Panc1 (cell line): Measurements from ENCODE around the gene FBXW11. TPM values are rescaled to one million over a fixed set of nuclear protein-coding genes. Genes with fewer than 3 reads are reported as not detected.

Source experiments
- ATAC-seq: fragments of 200-7000 bp; cut with Tn5 transposase; 2 replicates; pipeline ENCODE4 v1.9.1; 2020; ENCODE audit warnings: mild to moderate bottlenecking, moderate library complexity
- BruUV-seq: library from RNA; stranded (reverse); fragments of 400-500 nt; replicated peaks from 2 replicates; lab custom pipeline; 2021; lab: Mats Ljungman, UMichigan
- CTCF ChIA-PET: fragments of 300-600 bp; sonication (Branson Sonifier 250); formaldehyde crosslinking; loops from one replicate; lab custom pipeline; 2022; ENCODE audit warnings: antibody characterized with exemption; lab: Charles Lee
- POLR2A ChIA-PET: fragments of 300-600 bp; sonication (Branson Sonifier 250); formaldehyde crosslinking; loops from one replicate; lab custom pipeline; 2022; ENCODE audit warnings: antibody characterized with exemption; lab: Charles Lee
- DNase-seq: peaks from one replicate; pipeline ENCODE4 v3.0.0-alpha.2; 2010; ENCODE audit warnings: low read depth, low spot score
- H3K27ac ChIP-seq: 2 replicates; pipeline ENCODE4 v1.5.1; 2011; ENCODE audit warnings: mild to moderate bottlenecking, low read length, inconsistent platforms
- H3K27me3 ChIP-seq: fragments of 200-500 bp; sonication (Bioruptor generic); 2 replicates; pipeline ENCODE4 v1.6.0; 2014; ENCODE audit warnings: low read length, inconsistent platforms; ENCODE audit not compliant: control insufficient read depth, insufficient read depth
- H3K36me3 ChIP-seq: fragments of 200-500 bp; sonication (Bioruptor generic); 2 replicates; pipeline ENCODE4 v1.5.1; 2014; ENCODE audit warnings: inconsistent platforms, mild to moderate bottlenecking, low read length, moderate library complexity; ENCODE audit not compliant: control insufficient read depth, insufficient read depth
- H3K4me1 ChIP-seq: 2 replicates; pipeline ENCODE4 v1.5.1; 2011; ENCODE audit warnings: inconsistent platforms, mild to moderate bottlenecking, low read length, moderate library complexity; ENCODE audit not compliant: control insufficient read depth, insufficient read depth
- H3K4me3 ChIP-seq, 2 experiments: 2 replicates each; pipeline ENCODE4 v1.5.1; 2011 to 2012; ENCODE audit warnings: low read depth in 2 of 2, low read length in 2 of 2, mild to moderate bottlenecking in 2 of 2, inconsistent platforms in 1 of 2, moderate library complexity in 1 of 2
- H3K9me3 ChIP-seq: fragments of 200-500 bp; sonication (Bioruptor generic); 2 replicates; pipeline ENCODE4 v1.5.1; 2014; ENCODE audit warnings: low read depth, mild to moderate bottlenecking, inconsistent platforms, low read length, moderate library complexity; ENCODE audit not compliant: control insufficient read depth, insufficient read depth
- POLR2AphosphoS5 ChIP-seq: IDR thresholded peaks from 2 replicates; pipeline ENCODE4 v1.6.1; 2012; ENCODE audit warnings: mild to moderate bottlenecking, low read depth, low read length, moderate library complexity
- REST ChIP-seq, 2 experiments: IDR thresholded peaks; 2 replicates each; pipeline ENCODE4 v1.6.1; 2011 to 2012; ENCODE audit warnings: low read depth in 2 of 2, control low read depth in 1 of 2, low read length in 1 of 2, mild to moderate bottlenecking in 1 of 2, moderate library complexity in 1 of 2; ENCODE audit not compliant: insufficient read depth in 1 of 2
- SIN3A ChIP-seq: IDR thresholded peaks from 2 replicates; pipeline ENCODE4 v1.6.1; 2012; ENCODE audit warnings: low read depth, mild to moderate bottlenecking, low read length, moderate library complexity, borderline replicate concordance; ENCODE audit not compliant: insufficient read depth
- TCF7L2 ChIP-seq: IDR thresholded peaks from 2 replicates; pipeline ENCODE4 v1.6.1; 2011; ENCODE audit warnings: mild to moderate bottlenecking, low read depth, low read length, inconsistent platforms
- in situ Hi-C: cut with HindIII; loops from 2 replicates; pipeline ENCODE4 v1.10.0; 2016; ENCODE audit warnings: low sequenced_read_pairs, low pct_unique_long_range_greater_than_20kb
- intact Hi-C: fragments of 100-400 bp; cut with micrococcal nuclease; formaldehyde crosslinking; loops from one replicate; pipeline ENCODE4 v1.10.0; 2022; ENCODE audit not compliant: unreplicated experiment
- total RNA-seq: library from RNA; stranded (reverse); gene quantifications from one replicate; pipeline ENCODE4 v1.2.1, GENCODE V29; 2021; ENCODE audit not compliant: unreplicated experiment
- TF ChIP-seq, protein P1 (sequence below): fragments of 450-650 bp; IDR thresholded peaks from 2 replicates; pipeline ENCODE4 v1.5.1; 2017; ENCODE audit warnings: mild to moderate bottlenecking

FBXW11 gene
- total RNA-seq, 1 experiment from 2014 or later, result 111 TPM

GRCh38 chr5:172035049-172035448 is 28.6 kb upstream of the FBXW11 start:
- DNase-seq (no peak), ATAC-seq (no peak)
- no peak overlapping the region for H3K27ac ChIP-seq
- POLR2A ChIA-PET, result no interaction called here
- no peak for TF ChIP-seq REST (IDR thresholded peaks at IDR 0.05; ENCODE audit: insufficient read depth in 1 of 2, low read depth in 2 of 2, low read length in 1 of 2)
- no peak for TF ChIP-seq SIN3A
- TF ChIP-seq, protein P1, sequence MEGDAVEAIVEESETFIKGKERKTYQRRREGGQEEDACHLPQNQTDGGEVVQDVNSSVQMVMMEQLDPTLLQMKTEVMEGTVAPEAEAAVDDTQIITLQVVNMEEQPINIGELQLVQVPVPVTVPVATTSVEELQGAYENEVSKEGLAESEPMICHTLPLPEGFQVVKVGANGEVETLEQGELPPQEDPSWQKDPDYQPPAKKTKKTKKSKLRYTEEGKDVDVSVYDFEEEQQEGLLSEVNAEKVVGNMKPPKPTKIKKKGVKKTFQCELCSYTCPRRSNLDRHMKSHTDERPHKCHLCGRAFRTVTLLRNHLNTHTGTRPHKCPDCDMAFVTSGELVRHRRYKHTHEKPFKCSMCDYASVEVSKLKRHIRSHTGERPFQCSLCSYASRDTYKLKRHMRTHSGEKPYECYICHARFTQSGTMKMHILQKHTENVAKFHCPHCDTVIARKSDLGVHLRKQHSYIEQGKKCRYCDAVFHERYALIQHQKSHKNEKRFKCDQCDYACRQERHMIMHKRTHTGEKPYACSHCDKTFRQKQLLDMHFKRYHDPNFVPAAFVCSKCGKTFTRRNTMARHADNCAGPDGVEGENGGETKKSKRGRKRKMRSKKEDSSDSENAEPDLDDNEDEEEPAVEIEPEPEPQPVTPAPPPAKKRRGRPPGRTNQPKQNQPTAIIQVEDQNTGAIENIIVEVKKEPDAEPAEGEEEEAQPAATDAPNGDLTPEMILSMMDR, result no peak
- no peak for TF ChIP-seq POLR2AphosphoS5
- no peak for TF ChIP-seq TCF7L2
- H3K4me3 ChIP-seq, result no peak overlapping the region
- no peaks in the 10 kb centered on the region for H3K27me3 ChIP-seq
- H3K36me3 ChIP-seq, result no peaks in the 10 kb centered on the region
- in situ Hi-C loops (no loop called here), intact Hi-C loops (no loop called here)
- no TSS peak for BruUV-seq
- CTCF ChIA-PET, result interaction anchor here (0.6 kb wide), 1 partner anchor 127 kb away, joined by 3 read pairs; no protein-coding TSS in a partner anchor
- H3K9me3 ChIP-seq, result no peaks in the 10 kb centered on the region
- H3K4me1 ChIP-seq, result no peaks in the 10 kb centered on the region

- ATAC-seq (no peak), DNase-seq (no peak)
- intact Hi-C loops (no loop called here), in situ Hi-C loops (no loop called here)
- H3K27me3 ChIP-seq, result no peaks in the 10 kb centered on the region
- no peaks in the 10 kb centered on the region for H3K4me1 ChIP-seq
- H3K4me3 ChIP-seq, result no peak overlapping the region
- POLR2A ChIA-PET, result no interaction called here
- TF ChIP-seq POLR2AphosphoS5 (no peak), SIN3A (no peak), TCF7L2 (no peak), REST (IDR thresholded peaks at IDR 0.05; ENCODE audit: insufficient read depth in 1 of 2, low read depth in 2 of 2, low read length in 1 of 2) (no peak)
- TF ChIP-seq, protein P1, result no peak
- H3K27ac ChIP-seq, result no peak overlapping the region
- no peaks in the 10 kb centered on the region for H3K36me3 ChIP-seq
- CTCF ChIA-PET, result no interaction called here
- no TSS peak for BruUV-seq
- no peaks in the 10 kb centered on the region for H3K9me3 ChIP-seq
Measured at GRCh38 chr5:172031894-172032461, 25.5 kb upstream of the FBXW11 start.
